ENCODE measurements around the gene GAA. TPM values are rescaled to one million over a fixed set of nuclear protein-coding genes. Genes with fewer than 3 reads are reported as not detected.

GAA gene
- total and polyA plus RNA-seq, 2 of the 13 experiments (the other 11 are each of a cell fraction or from before 2014, with no cell fraction given) = 21.6 to 36.4 TPM

- Histone ChIP-seq H3K4me3 (replicated peaks in 1 of 3; ENCODE audit: insufficient read depth in 1 of 3, low read depth in 2 of 3, low read length in 3 of 3) (peak overlapping the region; percentile 84 to 100 (median 91)), H2AFZ (ENCODE audit: low read length) (no peak overlapping the region), H3K4me2 (ENCODE audit: low read depth, low read length) (peak overlapping the region; percentile 89), H3K27ac (ENCODE audit: extremely low read length, insufficient read depth, low read length) (no peak overlapping the region), H3K79me2 (ENCODE audit: insufficient read depth, low read length) (peaks cover 9% of the 10 kb centered on the region), H3K9me3 (ENCODE audit: low read length) (no peaks in the 10 kb centered on the region), H3K4me1 (ENCODE audit: insufficient read depth, low read length) (peaks cover 39% of the 10 kb centered on the region), H4K20me1 (ENCODE audit: insufficient read depth, low read length) (no peaks in the 10 kb centered on the region), H3K27me3 (ENCODE audit: control insufficient read depth in 1 of 2, insufficient read depth in 2 of 2, low read length in 2 of 2) (peaks cover 0 to 16% of the 10 kb centered on the region in 2 experiments; a peak in 2 of 5 replicates), H3K36me3 (replicated peaks in 1 of 2; ENCODE audit: control insufficient read depth in 1 of 2, insufficient read depth in 2 of 2, low read length in 2 of 2) (no peaks in the 10 kb centered on the region), H3K9ac (ENCODE audit: insufficient read depth, low read depth, low read length) (peak overlapping the region; percentile 97)
- CTCF ChIA-PET (ENCODE audit: low intra/inter-chr PET ratio, low total read pairs) = interaction anchor here (2.0 kb wide), 1 partner anchor 20 kb away, joined by 5 read pairs; no protein-coding TSS in a partner anchor
- POLR2A ChIA-PET = interaction anchor here (1.0 kb wide), 1 partner anchor 9 kb away, joined by 3 read pairs; no protein-coding TSS in a partner anchor
- FAIRE-seq (peak; percentile 65), ATAC-seq (no peak), DNase-seq (ENCODE audit: low spot score) (no peak)
- 81% methylated on average over 10 of the region's 15 CpGs for WGBS (ENCODE audit: low lambda C conversion rate)
- no TSS peak for BruUV-seq (replicated peaks)
- in situ Hi-C loops (cut with HindIII; ENCODE audit: extremely low pct_ligation_motif_present, low pct_unique_long_range_greater_than_20kb) = no loop called here
- intact Hi-C loops (cut with micrococcal nuclease; ENCODE audit: unreplicated experiment) = no loop called here
- TF ChIP-seq ARNT (IDR thresholded peaks at IDR 0.05) (no peak), ZFP91 (CRISPR knock-in tag; IDR thresholded peaks at IDR 0.05; ENCODE audit: borderline replicate concordance) (no peak), ZNF713 (CRISPR knock-in tag; IDR thresholded peaks at IDR 0.05) (no peak), NRL (CRISPR knock-in tag; IDR thresholded peaks at IDR 0.05; ENCODE audit: borderline replicate concordance) (0 out of 2 replicates have a peak, but pooled peaks have one; percentile 23), ZNF350 (CRISPR knock-in tag; IDR thresholded peaks at IDR 0.05; ENCODE audit: borderline replicate concordance, low read depth) (no peak), ZNF761 (CRISPR knock-in tag; conservative IDR thresholded peaks at IDR 0.05) (0 out of 2 replicates have a peak, but pooled peaks have one; percentile 40), ZNF703 (CRISPR knock-in tag; IDR thresholded peaks at IDR 0.05; ENCODE audit: borderline replicate concordance) (no peak), SMC3 (IDR thresholded peaks at IDR 0.05; ENCODE audit: low read length) (no peak), RXRA (CRISPR knock-in tag; IDR thresholded peaks at IDR 0.05) (no peak), SNAPC2 (CRISPR knock-in tag; IDR thresholded peaks at IDR 0.05) (no peak), RNF219 (CRISPR knock-in tag; IDR thresholded peaks at IDR 0.05) (no peak)
- TF ChIP-seq, protein P1, sequence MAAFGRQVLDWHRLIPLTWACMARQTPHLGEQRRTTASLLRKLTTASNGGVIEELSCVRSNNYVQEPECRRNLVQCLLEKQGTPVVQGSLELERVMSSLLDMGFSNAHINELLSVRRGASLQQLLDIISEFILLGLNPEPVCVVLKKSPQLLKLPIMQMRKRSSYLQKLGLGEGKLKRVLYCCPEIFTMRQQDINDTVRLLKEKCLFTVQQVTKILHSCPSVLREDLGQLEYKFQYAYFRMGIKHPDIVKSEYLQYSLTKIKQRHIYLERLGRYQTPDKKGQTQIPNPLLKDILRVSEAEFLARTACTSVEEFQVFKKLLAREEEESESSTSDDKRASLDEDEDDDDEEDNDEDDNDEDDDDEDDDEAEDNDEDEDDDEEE (CRISPR knock-in tag; IDR thresholded peaks at IDR 0.05) = no peak
These were observed 1.5 kb downstream of the GAA start for GRCh38 chr17:80102664-80103448.

Measured in HepG2 (cell line).